ENCODE data around the gene TLCD1. TPM values are rescaled to one million over a fixed set of nuclear protein-coding genes. Genes with fewer than 3 reads are reported as not detected.

Gene TLCD1
- total and polyA plus RNA-seq, 10 of the 15 experiments (the other 5 are each of a cell fraction or from before 2014, with no cell fraction given): 2.9 to 19.8 (median 7.7) TPM

GRCh38 chr17:28725660-28726225 lies 290 bp downstream of the TLCD1 start (continued):
- TF ChIP-seq FOS (IDR thresholded peaks at IDR 0.05; ENCODE audit: borderline replicate concordance, extremely low read depth, insufficient read length) (no peak), NFXL1 (IDR thresholded peaks at IDR 0.05; ENCODE audit: borderline replicate concordance) (no peak), IRF5 (IDR thresholded peaks at IDR 0.05; ENCODE audit: borderline replicate concordance) (no peak), CHD1 (IDR thresholded peaks at IDR 0.05; ENCODE audit: low read depth, low read length) (no peak), E2F8 (IDR thresholded peaks at IDR 0.05; ENCODE audit: low read depth, partially characterized antibody) (no peak), IKZF1 (conservative IDR thresholded peaks at IDR 0.05) (peak; percentile 59), SPI1 (IDR thresholded peaks at IDR 0.05; ENCODE audit: borderline replicate concordance, insufficient read depth, low read depth, low read length) (no peak)

Measured in GM12878 (cell line).